ENCODE measurements around the gene SMC4. TPM values are rescaled to one million over a fixed set of nuclear protein-coding genes. Genes with fewer than 3 reads are reported as not detected.

The SMC4 gene
- total RNA-seq, 1 donor from 2014 or later, result 68.8 TPM

GRCh38 chr3:160402221-160403027 is 3.0 kb downstream of the SMC4 start:
- TF ChIP-seq CTCF (IDR thresholded peaks at IDR 0.05), result no peak
- DNase-seq (ENCODE audit: extremely low spot score, unreplicated experiment), result no peak
- peaks cover 48% of the 10 kb centered on the region for H3K4me1 Mint-ChIP-seq (ENCODE audit: unreplicated experiment)
- H3K27ac Mint-ChIP-seq (ENCODE audit: unreplicated experiment), result peak overlapping the region; percentile 99
- peak overlapping the region; percentile 89 for H3K4me3 Mint-ChIP-seq (ENCODE audit: unreplicated experiment)
- no peaks in the 10 kb centered on the region for H3K9me3 Mint-ChIP-seq (ENCODE audit: unreplicated experiment)
- peaks cover 7% of the 10 kb centered on the region for H3K36me3 Mint-ChIP-seq (ENCODE audit: unreplicated experiment)
- H3K27me3 Mint-ChIP-seq (ENCODE audit: unreplicated experiment), result no peaks in the 10 kb centered on the region

GRCh38 chr3:160403028-160403545 is 3.6 kb downstream of the SMC4 start:
- TF ChIP-seq CTCF (IDR thresholded peaks at IDR 0.05), result no peak
- peaks cover 7% of the 10 kb centered on the region for H3K36me3 Mint-ChIP-seq (ENCODE audit: unreplicated experiment)
- H3K27me3 Mint-ChIP-seq (ENCODE audit: unreplicated experiment), result no peaks in the 10 kb centered on the region
- H3K4me3 Mint-ChIP-seq (ENCODE audit: unreplicated experiment), result peak overlapping the region; percentile 89
- no peak for DNase-seq (ENCODE audit: extremely low spot score, unreplicated experiment)
- no peaks in the 10 kb centered on the region for H3K9me3 Mint-ChIP-seq (ENCODE audit: unreplicated experiment)
- H3K27ac Mint-ChIP-seq (ENCODE audit: unreplicated experiment), result peak overlapping the region; percentile 99
- peaks cover 49% of the 10 kb centered on the region for H3K4me1 Mint-ChIP-seq (ENCODE audit: unreplicated experiment)

DNA sequence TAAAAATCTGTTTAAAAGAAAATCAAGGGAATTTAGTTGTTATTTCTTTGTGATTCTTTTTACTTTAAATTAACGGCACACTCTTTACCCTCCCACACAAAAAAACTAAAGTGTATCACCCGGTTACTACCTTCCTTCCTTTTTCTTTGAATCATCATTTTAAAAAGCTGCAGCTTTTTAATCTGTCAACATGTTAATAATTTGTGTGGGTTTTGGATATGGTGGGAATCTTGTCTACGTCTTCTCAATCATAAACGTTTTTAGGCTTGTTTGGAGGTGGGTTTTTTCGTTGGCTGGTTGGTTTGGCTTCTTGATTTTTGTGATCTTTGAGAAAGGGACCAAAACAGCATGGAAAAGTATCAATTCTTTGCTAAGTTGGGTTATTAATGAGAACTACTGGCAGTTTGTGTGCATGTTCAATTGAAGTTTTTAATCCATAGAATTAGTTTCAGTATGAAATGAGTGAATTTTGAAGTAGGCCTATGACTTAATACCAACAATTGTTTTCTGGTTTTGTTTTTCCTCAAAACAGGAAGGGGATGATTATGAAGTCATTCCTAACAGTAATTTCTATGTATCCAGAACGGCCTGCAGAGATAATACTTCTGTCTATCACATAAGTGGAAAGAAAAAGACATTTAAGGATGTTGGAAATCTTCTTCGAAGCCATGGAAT is 4.5 kb downstream of the SMC4 start:
- Mint-ChIP-seq H3K4me3 (ENCODE audit: unreplicated experiment) (peak overlapping the region; percentile 89), H3K36me3 (ENCODE audit: unreplicated experiment) (peaks cover 13% of the 10 kb centered on the region), H3K4me1 (ENCODE audit: unreplicated experiment) (peaks cover 48% of the 10 kb centered on the region), H3K9me3 (ENCODE audit: unreplicated experiment) (no peaks in the 10 kb centered on the region), H3K27ac (ENCODE audit: unreplicated experiment) (peak overlapping the region; percentile 99), H3K27me3 (ENCODE audit: unreplicated experiment) (no peaks in the 10 kb centered on the region)
- no peak for TF ChIP-seq CTCF (IDR thresholded peaks at IDR 0.05)
- no peak for DNase-seq (ENCODE audit: extremely low spot score, unreplicated experiment)

DNA sequence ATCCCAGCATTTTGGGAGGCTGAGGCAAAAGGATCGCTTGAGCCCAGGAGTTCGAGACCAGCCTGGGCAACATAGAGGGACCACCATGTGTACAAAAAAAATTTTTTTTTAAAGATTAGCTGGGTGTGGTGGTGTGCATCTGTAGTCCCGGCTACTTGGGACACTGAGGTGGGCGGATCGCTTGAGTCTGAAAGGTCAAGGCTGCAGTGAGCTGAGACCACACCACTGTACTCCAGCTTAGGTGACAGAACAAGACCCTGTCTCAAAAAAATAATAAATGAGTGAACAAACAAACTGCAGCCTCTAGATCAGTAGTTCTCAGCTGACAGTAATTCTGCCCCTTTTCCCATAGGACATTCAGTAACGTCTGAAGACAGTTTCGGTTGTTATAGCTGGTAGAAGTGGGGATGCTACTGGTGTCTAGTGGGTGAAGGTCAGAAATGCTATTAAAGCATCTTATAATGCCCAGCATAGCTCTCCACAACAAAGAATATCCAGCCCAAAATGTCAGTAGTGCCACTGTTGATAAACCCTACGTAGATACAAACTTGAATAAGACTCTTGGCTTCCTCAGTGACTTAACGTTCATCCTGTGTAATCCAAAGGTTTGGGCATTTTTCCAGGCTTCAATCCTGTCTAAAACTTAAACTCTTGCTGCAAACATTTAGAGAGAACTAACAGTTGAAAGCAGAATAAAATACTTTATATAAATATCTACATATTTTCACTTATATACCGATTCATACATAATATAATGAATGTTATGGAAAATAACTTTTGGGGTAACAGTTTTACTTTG is 10.6 kb downstream of the SMC4 start:
- peaks cover 15% of the 10 kb centered on the region for H3K36me3 Mint-ChIP-seq (ENCODE audit: unreplicated experiment)
- H3K4me3 Mint-ChIP-seq (ENCODE audit: unreplicated experiment), result no peak overlapping the region
- no peak for TF ChIP-seq CTCF (IDR thresholded peaks at IDR 0.05)
- no peaks in the 10 kb centered on the region for H3K27me3 Mint-ChIP-seq (ENCODE audit: unreplicated experiment)
- H3K27ac Mint-ChIP-seq (ENCODE audit: unreplicated experiment), result peak overlapping the region; percentile 58
- H3K9me3 Mint-ChIP-seq (ENCODE audit: unreplicated experiment), result no peaks in the 10 kb centered on the region
- DNase-seq (ENCODE audit: extremely low spot score, unreplicated experiment), result no peak
- H3K4me1 Mint-ChIP-seq (ENCODE audit: unreplicated experiment), result peaks cover 54% of the 10 kb centered on the region
